Kidney (tissue), 14 donors: ENCODE results near the gene ALDH7A1. TPM values are rescaled to one million over a fixed set of nuclear protein-coding genes. Genes with fewer than 3 reads are reported as not detected.
"Not testable (repeated sequence)": the region's sequence is repeated elsewhere in the genome, so short reads cannot be mapped to it uniquely, and the experiment has no call there.

Experiments
- DNase-seq, 5 donors: peaks; one replicate each; pipeline ENCODE4 v3.0.0-alpha.2; 2013 to 2020
- FAIRE-seq: peaks from 2 replicates; lab custom pipeline; 2012; peaks lifted over from hg19 to GRCh38; lab: Jason Lieb, UNC
- H3K27ac ChIP-seq, 2 donors: one replicate each; pipeline ENCODE4 v1.7.0; 2013; ENCODE audit warnings: low read depth in 2 of 2, low read length in 2 of 2, inconsistent platforms in 1 of 2
- H3K27me3 ChIP-seq: one replicate; pipeline ENCODE4 v1.7.1; 2013; ENCODE audit warnings: low read length, inconsistent platforms; ENCODE audit not compliant: control insufficient read depth, insufficient read depth
- H3K36me3 ChIP-seq, 3 donors: one replicate each; pipeline versions ENCODE4 v1.7.0 to v1.7.1; 2013; ENCODE audit warnings: low read length in 3 of 3, control low read depth in 1 of 3, inconsistent platforms in 1 of 3; ENCODE audit not compliant: insufficient read depth in 3 of 3, control insufficient read depth in 2 of 3
- H3K4me1 ChIP-seq, 3 donors: one replicate each; pipeline versions ENCODE4 v1.7.0 to v1.7.1; 2013; ENCODE audit warnings: low read length in 3 of 3, inconsistent platforms in 1 of 3, low read depth in 1 of 3; ENCODE audit not compliant: control insufficient read depth in 2 of 3, insufficient read depth in 2 of 3
- H3K4me3 ChIP-seq, 3 donors: one replicate each; pipeline versions ENCODE4 v1.7.0 to v1.8.1; 2013; ENCODE audit warnings: low read length in 3 of 3, control low read depth in 1 of 3, inconsistent platforms in 1 of 3
- H3K9ac ChIP-seq, 3 donors: one replicate each; pipeline versions ENCODE4 v1.7.0 to v1.7.1; 2013; ENCODE audit warnings: low read length in 3 of 3, control low read depth in 1 of 3, inconsistent platforms in 1 of 3
- H3K9me3 ChIP-seq, 3 donors: one replicate each; pipeline versions ENCODE4 v1.7.0 to v1.7.1; 2013; ENCODE audit warnings: low read length in 3 of 3, control low read depth in 1 of 3, inconsistent platforms in 1 of 3; ENCODE audit not compliant: control insufficient read depth in 2 of 3, insufficient read depth in 1 of 3
- CTCF ChIP-seq: IDR thresholded peaks from 3 replicates; pipeline ENCODE4 v1.5.1; 2012; ENCODE audit warnings: mild to moderate bottlenecking, moderate library complexity, borderline replicate concordance; ENCODE audit not compliant: insufficient read depth; ENCODE audit errors: extremely low read depth
- intact Hi-C: fragments of 100-400 bp; cut with DNase I; formaldehyde crosslinking; loops from one replicate; pipeline ENCODE4 v1.11.1; 2022
- polyA plus RNA-seq: library from polyadenylated mRNA; stranded (reverse); fragments of 350-450 nt; fragmentation: Illumina TruSeq; extraction: RNeasy Lipid Tissue Mini Kit (QIAGEN cat#74804); gene quantifications from one replicate; pipeline ENCODE4 v1.2.3, GENCODE V29; 2014; ENCODE audit warnings: low read depth, low replicate concordance; ENCODE audit not compliant: insufficient read depth
- total RNA-seq: library from RNA; stranded (reverse); fragmentation: NEBNext Ultra II Directional; extraction: Animal tissue kit (Norgen Biotek cat#: 25700); gene quantifications from one replicate; pipeline ENCODE4 v1.2.1, GENCODE V29; 2021
- donor health status: control.
- donor health status: control.
- donor health status: control.
- donor health status: control.
- donor health status: control.
- donor health status: DM: yes; HTN: yes; CAD: no.
- donor health status: Normal renal cell carcinoma (clear cell type).

Gene ALDH7A1
- total and polyA plus RNA-seq, 2 donors from 2014 or later: 51.8 to 184 TPM

DNA sequence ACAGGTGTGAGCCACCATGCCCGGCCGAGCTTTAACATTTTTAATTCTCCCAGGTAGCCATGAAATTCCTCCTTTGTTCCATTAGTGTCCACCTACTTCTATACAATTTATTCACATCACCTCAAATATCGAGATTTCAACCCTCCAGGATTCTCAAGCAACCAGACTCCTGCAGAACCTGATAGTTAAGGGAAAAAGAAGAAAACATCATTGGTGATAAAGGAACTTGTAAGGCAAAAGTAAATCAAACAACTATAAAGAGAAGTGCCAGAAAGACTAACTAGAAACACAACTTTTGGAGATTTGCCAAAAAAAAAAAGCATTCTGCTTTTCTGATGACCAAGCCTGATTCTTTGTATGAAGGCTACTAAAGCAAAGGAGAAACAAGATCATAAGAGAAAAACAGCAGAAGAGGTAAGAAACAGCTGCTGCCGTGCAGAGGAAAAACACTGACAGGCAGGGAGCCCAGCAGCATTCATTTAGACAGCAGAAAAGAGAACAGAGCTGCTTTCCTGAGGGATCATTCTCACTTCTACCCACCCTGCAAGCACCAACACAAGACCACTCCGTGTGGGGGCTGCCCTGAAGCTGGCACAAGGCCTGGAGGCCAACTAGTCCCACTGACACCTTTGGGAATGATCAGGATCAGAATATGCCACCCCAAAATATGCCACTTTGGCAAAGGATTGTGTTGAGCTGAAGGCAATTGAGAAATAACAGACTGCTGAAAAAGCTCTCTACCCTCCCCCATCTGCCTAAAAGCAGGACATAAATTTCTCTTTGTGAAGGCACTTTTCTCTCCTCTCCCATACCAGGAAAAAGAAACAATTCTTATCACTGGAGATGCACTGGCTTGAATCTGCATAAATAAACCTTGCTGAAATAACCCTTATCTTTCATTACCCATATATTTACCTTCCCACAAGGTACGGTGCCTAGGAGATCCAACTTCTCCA, 75.1 kb downstream of the ALDH7A1 start:
- TF ChIP-seq CTCF: no peak
- Histone ChIP-seq H3K9me3 (no peaks in the 10 kb centered on the region), H3K27me3 (no peaks in the 10 kb centered on the region), H3K4me1 (peaks cover 4 to 15% (median 10%) of the 10 kb centered on the region in 3 donors), H3K36me3 (no peaks in the 10 kb centered on the region), H3K4me3 (peak overlapping the region in 2 of 3 donors; percentile 6 to 28), H3K27ac (peak overlapping the region; percentile 18), H3K9ac (no peak overlapping the region)
- no peak for FAIRE-seq
- intact Hi-C loops: no loop called here
- peak in 3 of 5 donors; percentile 30 to 70 (median 68) for DNase-seq

- H3K9me3 ChIP-seq, H3K4me3 ChIP-seq, H3K9ac ChIP-seq, H3K36me3 ChIP-seq, H3K27me3 ChIP-seq, FAIRE-seq, intact Hi-C loops: not testable (repeated sequence)
- H3K4me1 ChIP-seq: peaks cover 4 to 15% (median 7%) of the 10 kb centered on the region in 3 donors
- H3K27ac ChIP-seq: peak overlapping the region; percentile 18
- peak in 2 of 5 donors; percentile 49 to 60 for DNase-seq
Observed at GRCh38 chr5:126519223-126519622, 75.8 kb downstream of the ALDH7A1 start.

DNA sequence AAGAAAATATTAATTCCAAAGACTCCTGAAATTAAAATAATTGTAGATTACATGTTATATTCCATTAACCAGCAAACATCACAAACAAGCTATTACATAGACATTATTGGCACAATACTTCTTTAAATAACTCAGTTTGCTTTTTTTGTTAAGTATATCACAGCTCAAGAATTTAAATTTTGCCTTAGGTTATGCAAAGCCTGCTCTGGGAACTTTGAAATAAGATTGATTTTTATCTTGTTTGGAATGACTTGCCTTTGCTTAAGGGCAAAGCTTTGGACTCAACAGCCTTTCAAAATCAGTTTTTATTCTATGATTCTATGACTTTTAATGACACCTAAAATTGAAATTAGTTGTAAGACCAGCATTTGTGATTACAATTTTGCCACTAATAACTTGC, 78.2 kb downstream of the ALDH7A1 start:
- Histone ChIP-seq H3K9ac (no peak overlapping the region), H3K4me1 (peaks cover 4 to 13% (median 12%) of the 10 kb centered on the region in 3 donors), H3K4me3 (no peak overlapping the region), H3K36me3 (no peaks in the 10 kb centered on the region), H3K9me3 (no peaks in the 10 kb centered on the region), H3K27ac (no peak overlapping the region), H3K27me3 (no peaks in the 10 kb centered on the region)
- TF ChIP-seq CTCF: no peak
- intact Hi-C loops: no loop called here
- no peak for DNase-seq
- no peak for FAIRE-seq

GRCh38 chr5:126516133-126516532, 78.9 kb downstream of the ALDH7A1 start:
- Histone ChIP-seq H3K4me3 (no peak overlapping the region), H3K27me3 (no peaks in the 10 kb centered on the region), H3K27ac (peak overlapping the region in 1 of 2 donors; percentile 62), H3K9ac (no peak overlapping the region), H3K4me1 (peaks cover 4 to 13% (median 12%) of the 10 kb centered on the region in 3 donors), H3K9me3 (no peaks in the 10 kb centered on the region), H3K36me3 (no peaks in the 10 kb centered on the region)
- no peak for DNase-seq
- intact Hi-C loops: no loop called here
- TF ChIP-seq CTCF: no peak
- no peak for FAIRE-seq
